Measurements from ENCODE around the gene G3BP2. TPM values are rescaled to one million over a fixed set of nuclear protein-coding genes. Genes with fewer than 3 reads are reported as not detected.
"Not testable (repeated sequence)": the region's sequence is repeated elsewhere in the genome, so short reads cannot be mapped to it uniquely, and the experiment has no call there.

The G3BP2 gene
- 100 to 1,000 TPM; 135 to 137 TPM for total RNA-seq

GRCh38 chr4:75673027-75673958, at the start of gene G3BP2:
TSS of gene G3BP2 (minus strand) at chr4:75673411. CDS start at chr4:75662025, 11,386 bp downstream.
- Mint-ChIP-seq H3K27me3 (no peaks in the 10 kb centered on the region), H3K9me3 (no peaks in the 10 kb centered on the region), H3K27ac (peak within 1 kb of the TSS; percentile 100), H3K4me1 (peaks cover 47% of the 10 kb centered on the region), H3K36me3 (ENCODE audit: low read depth) (peaks cover 9% of the 10 kb centered on the region), H3K4me3 (peak within 1 kb of the TSS; percentile 97)
- CTCF ChIA-PET: interaction anchor here (1.1 kb wide), 1 partner anchor 9 kb away, joined by 3 read pairs; no protein-coding TSS in a partner anchor
- POLR2A ChIA-PET: interaction anchor here (0.9 kb wide), 1 partner anchor 51 kb away, joined by 3 read pairs; the partner anchor contains the start of gene USO1
- DNase-seq: peak; percentile 98

GRCh38 chr4:75722417-75722816, 49.2 kb upstream of the G3BP2 start:
- H3K27me3 Mint-ChIP-seq: no peaks in the 10 kb centered on the region
- H3K4me3 Mint-ChIP-seq: no peak overlapping the region
- peaks cover 47% of the 10 kb centered on the region for H3K4me1 Mint-ChIP-seq
- DNase-seq: no peak
- ChIA-PET POLR2A (no interaction called here), CTCF (interaction anchor here (1.3 to 3.3 kb wide), 7 partner anchors 8 to 147 kb away, joined by 3 to 34 read pairs (median 5); partner anchors contain the start of gene CDKL2)
- H3K9me3 Mint-ChIP-seq: no peaks in the 10 kb centered on the region
- no peak overlapping the region for H3K27ac Mint-ChIP-seq
- H3K36me3 Mint-ChIP-seq (ENCODE audit: low read depth): peaks cover 13% of the 10 kb centered on the region

GRCh38 chr4:75718529-75718928, 45.3 kb upstream of the G3BP2 start:
- no peak overlapping the region for H3K27ac Mint-ChIP-seq
- H3K4me3 Mint-ChIP-seq: no peak overlapping the region
- CTCF ChIA-PET: interaction anchor here (1.0 to 1.3 kb wide), 2 partner anchors 9 to 10 kb away, joined by 4 read pairs; no protein-coding TSS in a partner anchor
- H3K27me3 Mint-ChIP-seq: no peaks in the 10 kb centered on the region
- peaks cover 31% of the 10 kb centered on the region for H3K4me1 Mint-ChIP-seq
- H3K9me3 Mint-ChIP-seq: no peaks in the 10 kb centered on the region
- POLR2A ChIA-PET: no interaction called here
- H3K36me3 Mint-ChIP-seq (ENCODE audit: low read depth): peaks cover 5% of the 10 kb centered on the region
- no peak for DNase-seq

- DNase-seq: no peak
- ChIA-PET CTCF (interaction anchor here (0.7 to 1.1 kb wide), 2 partner anchors 22 to 32 kb away, joined by 3 to 5 read pairs; no protein-coding TSS in a partner anchor), POLR2A (no interaction called here)
- Mint-ChIP-seq H3K36me3 (ENCODE audit: low read depth) (peaks cover 5% of the 10 kb centered on the region), H3K27me3 (no peaks in the 10 kb centered on the region), H3K4me1 (peaks cover 24% of the 10 kb centered on the region), H3K4me3 (no peak overlapping the region), H3K27ac (no peak overlapping the region), H3K9me3 (no peaks in the 10 kb centered on the region)
These were observed 44.2 kb upstream of the G3BP2 start for GRCh38 chr4:75717408-75717807.

- peaks cover 16% of the 10 kb centered on the region for H3K4me1 Mint-ChIP-seq
- H3K9me3 Mint-ChIP-seq; POLR2A ChIA-PET; H3K27me3 Mint-ChIP-seq; H3K27ac Mint-ChIP-seq; H3K36me3 Mint-ChIP-seq (ENCODE audit: low read depth); DNase-seq; H3K4me3 Mint-ChIP-seq: not testable (repeated sequence)
- CTCF ChIA-PET: interaction anchor here (0.7 to 5.2 kb wide), 5 partner anchors 8 to 146 kb away, joined by 3 to 34 read pairs (median 3); partner anchors contain the start of gene USO1
These were observed 42.8 kb upstream of the G3BP2 start for GRCh38 chr4:75716054-75716453.

- ChIA-PET CTCF (interaction anchor here (0.6 to 5.2 kb wide), 7 partner anchors 8 to 145 kb away, joined by 3 to 34 read pairs (median 3); partner anchors contain the start of gene USO1), POLR2A (no interaction called here)
- Mint-ChIP-seq H3K36me3 (ENCODE audit: low read depth) (peaks cover 5% of the 10 kb centered on the region), H3K27ac (no peak overlapping the region), H3K4me3 (no peak overlapping the region), H3K27me3 (no peaks in the 10 kb centered on the region), H3K9me3 (no peaks in the 10 kb centered on the region), H3K4me1 (peaks cover 16% of the 10 kb centered on the region)
- no peak for DNase-seq
These were observed 42.0 kb upstream of the G3BP2 start for GRCh38 chr4:75715105-75715799.

GRCh38 chr4:75714704-75715103, 41.5 kb upstream of the G3BP2 start:
- H3K27me3 Mint-ChIP-seq: no peaks in the 10 kb centered on the region
- H3K4me3 Mint-ChIP-seq: no peak overlapping the region

GRCh38 chr4:75714011-75714410, 40.8 kb upstream of the G3BP2 start:
- no peak for DNase-seq
- ChIA-PET POLR2A (no interaction called here), CTCF (interaction anchor here (5.2 kb wide), 1 partner anchor 10 kb away, joined by 34 read pairs; the partner anchor contains the start of gene USO1)
- Mint-ChIP-seq H3K4me1 (peaks cover 21% of the 10 kb centered on the region), H3K9me3 (no peaks in the 10 kb centered on the region), H3K27me3 (no peaks in the 10 kb centered on the region), H3K4me3 (no peak overlapping the region), H3K36me3 (ENCODE audit: low read depth) (peaks cover 3% of the 10 kb centered on the region), H3K27ac (no peak overlapping the region)

More at GRCh38 chr4:75714704-75715103, 41.5 kb upstream of the G3BP2 start:
- H3K4me1 Mint-ChIP-seq: peaks cover 17% of the 10 kb centered on the region
- ChIA-PET POLR2A (no interaction called here), CTCF (interaction anchor here (0.9 to 5.2 kb wide), 3 partner anchors 9 to 19 kb away, joined by 3 to 34 read pairs (median 3); partner anchors contain the start of gene USO1)
- peaks cover 5% of the 10 kb centered on the region for H3K36me3 Mint-ChIP-seq (ENCODE audit: low read depth)
- no peaks in the 10 kb centered on the region for H3K9me3 Mint-ChIP-seq
- DNase-seq: no peak
- no peak overlapping the region for H3K27ac Mint-ChIP-seq

- ChIA-PET POLR2A (no interaction called here), CTCF (interaction anchor here (1.1 to 3.1 kb wide), 5 partner anchors 14 to 50 kb away, joined by 3 to 24 read pairs (median 3); partner anchors contain the start of gene USO1)
- Mint-ChIP-seq H3K27ac (no peak overlapping the region), H3K27me3 (no peaks in the 10 kb centered on the region), H3K36me3 (ENCODE audit: low read depth) (no peaks in the 10 kb centered on the region), H3K9me3 (no peaks in the 10 kb centered on the region), H3K4me3 (no peak overlapping the region), H3K4me1 (peaks cover 23% of the 10 kb centered on the region)
- DNase-seq: no peak
These were observed 37.0 kb upstream of the G3BP2 start for GRCh38 chr4:75710246-75710645.

GRCh38 chr4:75708218-75708691, 35.0 kb upstream of the G3BP2 start:
- Mint-ChIP-seq H3K36me3 (ENCODE audit: low read depth) (no peaks in the 10 kb centered on the region), H3K27me3 (no peaks in the 10 kb centered on the region), H3K27ac (peak overlapping the region; percentile 15), H3K4me3 (no peak overlapping the region), H3K4me1 (peaks cover 15% of the 10 kb centered on the region), H3K9me3 (no peaks in the 10 kb centered on the region)
- ChIA-PET POLR2A (interaction anchor here (0.5 kb wide), 1 partner anchor 1430 kb away, joined by 4 read pairs; no protein-coding TSS in a partner anchor), CTCF (interaction anchor here (0.7 to 1.8 kb wide), 7 partner anchors 10 to 97 kb away, joined by 3 to 4 read pairs (median 4); no protein-coding TSS in a partner anchor)
- DNase-seq: peak; percentile 62

- H3K27ac Mint-ChIP-seq: no peak overlapping the region
These were observed 32.2 kb upstream of the G3BP2 start for GRCh38 chr4:75705198-75705977.

More at GRCh38 chr4:75705198-75705977, 32.2 kb upstream of the G3BP2 start:
- ChIA-PET CTCF (interaction anchor here (1.2 kb wide), 1 partner anchor 15 kb away, joined by 3 read pairs; no protein-coding TSS in a partner anchor), POLR2A (no interaction called here)
- Mint-ChIP-seq H3K36me3 (ENCODE audit: low read depth) (no peaks in the 10 kb centered on the region), H3K9me3 (no peaks in the 10 kb centered on the region), H3K27me3 (no peaks in the 10 kb centered on the region), H3K4me1 (peaks cover 12% of the 10 kb centered on the region), H3K4me3 (no peak overlapping the region)
- DNase-seq: no peak
